Muscle of leg (tissue), 11 donors: Measurements from ENCODE around the gene USP54. TPM values are rescaled to one million over a fixed set of nuclear protein-coding genes. Genes with fewer than 3 reads are reported as not detected.

Experiments
- DNase-seq: peaks from one replicate; pipeline ENCODE4 v3.0.0; 2013
- H3K27ac ChIP-seq: one replicate; pipeline ENCODE4 v1.5.1; 2013; ENCODE audit warnings: mild to moderate bottlenecking, low read length, control low read depth
- H3K27me3 ChIP-seq: one replicate; pipeline ENCODE4 v1.6.1; 2013; ENCODE audit warnings: low read length; ENCODE audit not compliant: control insufficient read depth, insufficient read depth
- H3K36me3 ChIP-seq: one replicate; pipeline ENCODE4 v1.6.1; 2013; ENCODE audit warnings: low read length; ENCODE audit not compliant: control insufficient read depth, insufficient read depth
- H3K4me1 ChIP-seq: one replicate; pipeline ENCODE4 v1.6.1; 2013; ENCODE audit warnings: low read length; ENCODE audit not compliant: control insufficient read depth, insufficient read depth
- H3K4me3 ChIP-seq: one replicate; pipeline ENCODE4 v1.5.1; 2013; ENCODE audit warnings: low read length, control low read depth
- H3K9me3 ChIP-seq: replicated peaks from 2 replicates; pipeline ENCODE4 v1.6.1; 2013; ENCODE audit warnings: low read depth, low read length; ENCODE audit not compliant: control insufficient read depth
- WGBS: methylation state at CpG from one replicate; pipeline ENCODE4 v1.1.5; 2013; ENCODE audit warnings: missing lambda C conversion rate; ENCODE audit not compliant: insufficient coverage; 5-methylcytosine and 5-hydroxymethylcytosine counted together
- polyA plus RNA-seq, 8 donors: library from polyadenylated mRNA; unstranded; fragments of 120-200 nt; gene quantifications; one replicate each; pipeline versions ENCODE4 v1.2.1 to v1.2.3, GENCODE V29; 2013; ENCODE audit warnings: inconsistent platforms in 1 of 8, low replicate concordance in 1 of 8; ENCODE audit not compliant: insufficient read length in 8 of 8, insufficient read depth in 1 of 8
- total RNA-seq: library from RNA; stranded (reverse); fragments of 120-200 nt; gene quantifications from one replicate; pipeline ENCODE4 v1.2.4, GENCODE V29; 2013

Gene USP54
- total and polyA plus RNA-seq, 9 donors = 13.6 to 18.6 (median 16.9) TPM

- WGBS = 98% methylated on average over 6 of the region's 7 CpGs
- peaks cover 28% of the 10 kb centered on the region for H3K36me3 ChIP-seq
- no peaks in the 10 kb centered on the region for H3K4me1 ChIP-seq
- no peaks in the 10 kb centered on the region for H3K9me3 ChIP-seq
- H3K4me3 ChIP-seq = no peak overlapping the region
- H3K27me3 ChIP-seq = no peaks in the 10 kb centered on the region
- no peak for DNase-seq
- H3K27ac ChIP-seq = no peak overlapping the region
Measured at GRCh38 chr10:73537709-73538108, 53.4 kb downstream of the USP54 start.

GRCh38 chr10:73537288-73537687 is 53.9 kb downstream of the USP54 start:
- no peaks in the 10 kb centered on the region for H3K4me1 ChIP-seq
- H3K4me3 ChIP-seq = no peak overlapping the region
- H3K27me3 ChIP-seq = no peaks in the 10 kb centered on the region
- no peak overlapping the region for H3K27ac ChIP-seq
- no CpG with 5 or more reads among the region's 2 CpGs for WGBS
- H3K36me3 ChIP-seq = peaks cover 24% of the 10 kb centered on the region
- no peak for DNase-seq
- no peaks in the 10 kb centered on the region for H3K9me3 ChIP-seq

GRCh38 chr10:73534857-73535256 is 56.3 kb downstream of the USP54 start:
- Histone ChIP-seq H3K9me3 (no peaks in the 10 kb centered on the region), H3K4me3 (no peak overlapping the region), H3K36me3 (peaks cover 22% of the 10 kb centered on the region), H3K4me1 (no peaks in the 10 kb centered on the region), H3K27me3 (no peaks in the 10 kb centered on the region), H3K27ac (no peak overlapping the region)
- DNase-seq = no peak
- WGBS = no CpG with 5 or more reads among the region's 1 CpG

- no peak overlapping the region for H3K4me3 ChIP-seq
- peaks cover 15% of the 10 kb centered on the region for H3K36me3 ChIP-seq
- H3K9me3 ChIP-seq = no peaks in the 10 kb centered on the region
- no peaks in the 10 kb centered on the region for H3K27me3 ChIP-seq
- no peak overlapping the region for H3K27ac ChIP-seq
- WGBS = no CpG with 5 or more reads among the region's 5 CpGs
- H3K4me1 ChIP-seq = no peaks in the 10 kb centered on the region
- peak; percentile 89 for DNase-seq
Measured at GRCh38 chr10:73529089-73529832, 61.9 kb downstream of the USP54 start.

- Histone ChIP-seq H3K27ac (no peak overlapping the region), H3K36me3 (peaks cover 30% of the 10 kb centered on the region), H3K27me3 (no peaks in the 10 kb centered on the region), H3K9me3 (no peaks in the 10 kb centered on the region), H3K4me1 (no peaks in the 10 kb centered on the region), H3K4me3 (no peak overlapping the region)
- WGBS = no CpG with 5 or more reads among the region's 1 CpG
- DNase-seq = no peak
Measured at GRCh38 chr10:73522263-73522662, 68.9 kb downstream of the USP54 start.

- no peak overlapping the region for H3K4me3 ChIP-seq
- peaks cover 44% of the 10 kb centered on the region for H3K36me3 ChIP-seq
- no peaks in the 10 kb centered on the region for H3K27me3 ChIP-seq
- H3K27ac ChIP-seq = no peak overlapping the region
- no peaks in the 10 kb centered on the region for H3K4me1 ChIP-seq
- WGBS = no CpG with 5 or more reads among the region's 3 CpGs
- H3K9me3 ChIP-seq = no peaks in the 10 kb centered on the region
- no peak for DNase-seq
Measured at GRCh38 chr10:73519336-73519735, 71.8 kb downstream of the USP54 start.

GRCh38 chr10:73517166-73517888 is 73.8 kb downstream of the USP54 start:
- Histone ChIP-seq H3K4me1 (no peaks in the 10 kb centered on the region), H3K27ac (no peak overlapping the region), H3K4me3 (no peak overlapping the region), H3K36me3 (peaks cover 41% of the 10 kb centered on the region), H3K9me3 (no peaks in the 10 kb centered on the region), H3K27me3 (no peaks in the 10 kb centered on the region)
- DNase-seq = no peak
- 81% methylated on average over 3 of the region's 4 CpGs for WGBS

- no peak for DNase-seq
- H3K27me3 ChIP-seq = no peaks in the 10 kb centered on the region
- no peaks in the 10 kb centered on the region for H3K4me1 ChIP-seq
- no peaks in the 10 kb centered on the region for H3K9me3 ChIP-seq
- H3K27ac ChIP-seq = no peak overlapping the region
- peaks cover 14% of the 10 kb centered on the region for H3K36me3 ChIP-seq
- WGBS = no CpG with 5 or more reads among the region's 4 CpGs
- no peak overlapping the region for H3K4me3 ChIP-seq
Measured at GRCh38 chr10:73512207-73512743, 78.9 kb downstream of the USP54 start.

GRCh38 chr10:73509695-73510094 is 81.4 kb downstream of the USP54 start:
- no peaks in the 10 kb centered on the region for H3K27me3 ChIP-seq
- DNase-seq = no peak
- H3K36me3 ChIP-seq = peaks cover 6% of the 10 kb centered on the region
- no CpG with 5 or more reads among the region's 5 CpGs for WGBS
- no peak overlapping the region for H3K27ac ChIP-seq
- no peaks in the 10 kb centered on the region for H3K4me1 ChIP-seq
- no peak overlapping the region for H3K4me3 ChIP-seq
- no peaks in the 10 kb centered on the region for H3K9me3 ChIP-seq

- no peak for DNase-seq
- WGBS = no CpG with 5 or more reads among the region's 1 CpG
- peaks cover 10% of the 10 kb centered on the region for H3K36me3 ChIP-seq
- H3K4me1 ChIP-seq = no peaks in the 10 kb centered on the region
- H3K9me3 ChIP-seq = no peaks in the 10 kb centered on the region
- no peak overlapping the region for H3K4me3 ChIP-seq
- no peak overlapping the region for H3K27ac ChIP-seq
- H3K27me3 ChIP-seq = no peaks in the 10 kb centered on the region
Measured at GRCh38 chr10:73506491-73506890, 84.7 kb downstream of the USP54 start.
